DND-41 (cell line): ENCODE measurements around the gene ZSCAN21.
"Not testable (repeated sequence)": the region's sequence is repeated elsewhere in the genome, so short reads cannot be mapped to it uniquely, and the experiment has no call there.

Source experiments
- EZH2 ChIP-seq: IDR thresholded peaks from 3 replicates; pipeline ENCODE4 v1.6.1; 2012; ENCODE audit warnings: borderline replicate concordance, low read depth, mild to moderate bottlenecking, moderate library complexity, low read length, inconsistent platforms; ENCODE audit not compliant: severe bottlenecking
- TF ChIP-seq, protein P1 (sequence below): IDR thresholded peaks from 2 replicates; pipeline ENCODE4 v1.5.1; 2012; ENCODE audit warnings: borderline replicate concordance, low read length, moderate library complexity, mild to moderate bottlenecking; ENCODE audit not compliant: poor library complexity, severe bottlenecking; ENCODE audit errors: extremely low read depth

DNA sequence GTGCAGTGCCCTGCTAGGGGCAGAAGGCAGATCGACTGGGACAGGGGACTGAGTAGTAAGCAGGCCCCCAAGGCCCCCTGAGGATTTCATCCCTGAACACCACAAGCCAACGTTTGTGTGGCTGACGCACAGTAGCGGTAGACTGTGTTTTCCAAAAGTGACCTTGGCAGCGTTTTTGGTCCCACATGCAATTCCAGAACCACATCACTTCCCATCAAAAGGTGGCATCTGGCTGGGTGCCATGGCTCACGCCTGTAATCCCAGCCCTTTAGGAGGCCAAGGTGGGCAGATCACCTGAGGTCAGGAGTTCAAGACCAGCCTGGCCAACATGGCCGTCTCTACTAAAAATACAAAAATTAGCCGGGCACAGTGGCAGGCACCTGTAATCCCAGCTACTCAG, 39.6 kb upstream of the ZSCAN21 start:
- TF ChIP-seq, protein P1, sequence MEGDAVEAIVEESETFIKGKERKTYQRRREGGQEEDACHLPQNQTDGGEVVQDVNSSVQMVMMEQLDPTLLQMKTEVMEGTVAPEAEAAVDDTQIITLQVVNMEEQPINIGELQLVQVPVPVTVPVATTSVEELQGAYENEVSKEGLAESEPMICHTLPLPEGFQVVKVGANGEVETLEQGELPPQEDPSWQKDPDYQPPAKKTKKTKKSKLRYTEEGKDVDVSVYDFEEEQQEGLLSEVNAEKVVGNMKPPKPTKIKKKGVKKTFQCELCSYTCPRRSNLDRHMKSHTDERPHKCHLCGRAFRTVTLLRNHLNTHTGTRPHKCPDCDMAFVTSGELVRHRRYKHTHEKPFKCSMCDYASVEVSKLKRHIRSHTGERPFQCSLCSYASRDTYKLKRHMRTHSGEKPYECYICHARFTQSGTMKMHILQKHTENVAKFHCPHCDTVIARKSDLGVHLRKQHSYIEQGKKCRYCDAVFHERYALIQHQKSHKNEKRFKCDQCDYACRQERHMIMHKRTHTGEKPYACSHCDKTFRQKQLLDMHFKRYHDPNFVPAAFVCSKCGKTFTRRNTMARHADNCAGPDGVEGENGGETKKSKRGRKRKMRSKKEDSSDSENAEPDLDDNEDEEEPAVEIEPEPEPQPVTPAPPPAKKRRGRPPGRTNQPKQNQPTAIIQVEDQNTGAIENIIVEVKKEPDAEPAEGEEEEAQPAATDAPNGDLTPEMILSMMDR, result not testable (repeated sequence)
- TF ChIP-seq EZH2, result not testable (repeated sequence)
